ENCODE data around the gene USP44. TPM values are rescaled to one million over a fixed set of nuclear protein-coding genes. Genes with fewer than 3 reads are reported as not detected.
A peak's percentile ranks its signal among the peaks of the same experiment; 100 is the strongest.

Gene USP44
- total RNA-seq, 1 experiment from 2014 or later, result not detected

- DNase-seq, result no peak
- Histone ChIP-seq H3K4me3 (no peak overlapping the region), H3K27me3 (no peaks in the 10 kb centered on the region), H3K36me3 (no peaks in the 10 kb centered on the region), H3K9me3 (peaks cover 7% of the 10 kb centered on the region)
Observed at GRCh38 chr12:95553197-95553943, 2.1 kb upstream of the USP44 start.

- Histone ChIP-seq H3K36me3 (no peaks in the 10 kb centered on the region), H3K9me3 (peaks cover 7% of the 10 kb centered on the region), H3K4me3 (no peak overlapping the region), H3K27me3 (no peaks in the 10 kb centered on the region)
- no peak for DNase-seq
Observed at GRCh38 chr12:95551913-95552516, 739 bp upstream of the USP44 start.

- H3K9me3 ChIP-seq, result peaks cover 7% of the 10 kb centered on the region
- no peaks in the 10 kb centered on the region for H3K36me3 ChIP-seq
- H3K4me3 ChIP-seq, result no peak overlapping the region
- H3K27me3 ChIP-seq, result no peaks in the 10 kb centered on the region
- no peak for DNase-seq
Observed at GRCh38 chr12:95549392-95550084, 1.7 kb downstream of the USP44 start.

GRCh38 chr12:95548539-95549391 lies 2.5 kb downstream of the USP44 start:
- peaks cover 7% of the 10 kb centered on the region for H3K9me3 ChIP-seq
- H3K4me3 ChIP-seq, result peak overlapping the region; percentile 58
- no peaks in the 10 kb centered on the region for H3K27me3 ChIP-seq
- H3K36me3 ChIP-seq, result no peaks in the 10 kb centered on the region
- DNase-seq, result peak; percentile 34

- Histone ChIP-seq H3K27me3 (no peaks in the 10 kb centered on the region), H3K36me3 (no peaks in the 10 kb centered on the region), H3K4me3 (peak overlapping the region; percentile 58), H3K9me3 (peaks cover 7% of the 10 kb centered on the region)
- DNase-seq, result peak; percentile 32
Observed at GRCh38 chr12:95548056-95548538, 3.2 kb downstream of the USP44 start.

- DNase-seq, result no peak
- Histone ChIP-seq H3K9me3 (peaks cover 7% of the 10 kb centered on the region), H3K4me3 (no peak overlapping the region; the same call in 1 of the 2 replicates), H3K27me3 (no peaks in the 10 kb centered on the region), H3K36me3 (no peaks in the 10 kb centered on the region)
Observed at GRCh38 chr12:95547522-95548055, 3.7 kb downstream of the USP44 start.

- H3K27me3 ChIP-seq, result no peaks in the 10 kb centered on the region
- no peak for DNase-seq
- peaks cover 7% of the 10 kb centered on the region for H3K9me3 ChIP-seq
- H3K4me3 ChIP-seq, result no peak overlapping the region
- no peaks in the 10 kb centered on the region for H3K36me3 ChIP-seq
Observed at GRCh38 chr12:95546491-95546813, 4.8 kb downstream of the USP44 start.

- H3K9me3 ChIP-seq, result peaks cover 7% of the 10 kb centered on the region
- H3K27me3 ChIP-seq, result no peaks in the 10 kb centered on the region
- H3K36me3 ChIP-seq, result no peaks in the 10 kb centered on the region
- no peak for DNase-seq
- no peak overlapping the region for H3K4me3 ChIP-seq
Observed at GRCh38 chr12:95545731-95546490, 5.4 kb downstream of the USP44 start.

GRCh38 chr12:95545303-95545702 lies 6.0 kb downstream of the USP44 start:
- Histone ChIP-seq H3K9me3 (peaks cover 7% of the 10 kb centered on the region), H3K36me3 (no peaks in the 10 kb centered on the region), H3K4me3 (no peak overlapping the region), H3K27me3 (no peaks in the 10 kb centered on the region)
- DNase-seq, result no peak

GRCh38 chr12:95544756-95545155 lies 6.5 kb downstream of the USP44 start:
- Histone ChIP-seq H3K9me3 (peaks cover 7% of the 10 kb centered on the region), H3K4me3 (no peak overlapping the region), H3K27me3 (no peaks in the 10 kb centered on the region), H3K36me3 (no peaks in the 10 kb centered on the region)
- DNase-seq, result no peak

GRCh38 chr12:95543305-95543704 lies 8.0 kb downstream of the USP44 start:
- H3K36me3 ChIP-seq, result no peaks in the 10 kb centered on the region
- no peaks in the 10 kb centered on the region for H3K27me3 ChIP-seq
- no peak overlapping the region for H3K4me3 ChIP-seq
- no peak for DNase-seq
- H3K9me3 ChIP-seq, result no peaks in the 10 kb centered on the region

- Histone ChIP-seq H3K4me3 (no peak overlapping the region), H3K27me3 (no peaks in the 10 kb centered on the region), H3K9me3 (no peaks in the 10 kb centered on the region), H3K36me3 (no peaks in the 10 kb centered on the region)
- DNase-seq, result no peak
Observed at GRCh38 chr12:95541436-95541835, 9.8 kb downstream of the USP44 start.

GRCh38 chr12:95538656-95539055 lies 12.6 kb downstream of the USP44 start:
- no peaks in the 10 kb centered on the region for H3K36me3 ChIP-seq
- no peaks in the 10 kb centered on the region for H3K27me3 ChIP-seq
- DNase-seq, result no peak
- H3K9me3 ChIP-seq, result no peaks in the 10 kb centered on the region
- H3K4me3 ChIP-seq, result no peak overlapping the region

GRCh38 chr12:95538006-95538405 lies 13.3 kb downstream of the USP44 start:
- DNase-seq, result no peak
- H3K4me3 ChIP-seq, result no peak overlapping the region
- H3K27me3 ChIP-seq, result no peaks in the 10 kb centered on the region
- no peaks in the 10 kb centered on the region for H3K36me3 ChIP-seq
- no peaks in the 10 kb centered on the region for H3K9me3 ChIP-seq

GRCh38 chr12:95533985-95534384 lies 17.3 kb downstream of the USP44 start:
- Histone ChIP-seq H3K9me3 (no peaks in the 10 kb centered on the region), H3K36me3 (no peaks in the 10 kb centered on the region), H3K4me3 (no peak overlapping the region), H3K27me3 (no peaks in the 10 kb centered on the region)
- DNase-seq, result no peak

GRCh38 chr12:95532851-95533250 lies 18.4 kb downstream of the USP44 start:
- H3K27me3 ChIP-seq, result no peaks in the 10 kb centered on the region
- no peaks in the 10 kb centered on the region for H3K9me3 ChIP-seq
- no peak overlapping the region for H3K4me3 ChIP-seq
- no peaks in the 10 kb centered on the region for H3K36me3 ChIP-seq
- DNase-seq, result no peak

Measured in MG63 (cell line).